HG02852 (cell line): Measurements from ENCODE around the gene CCDC110.
A peak's percentile ranks its signal among the peaks of the same experiment; 100 is the strongest.
"Not testable (repeated sequence)": the region's sequence is repeated elsewhere in the genome, so short reads cannot be mapped to it uniquely, and the experiment has no call there.

ENCODE experiments used
- ATAC-seq: cut with Tn5 transposase; IDR thresholded peaks from one replicate; pipeline ENCODE4 v1.9.1; 2021; ENCODE audit warnings: mild to moderate bottlenecking, moderate library complexity; ENCODE audit not compliant: unreplicated experiment

The CCDC110 gene

DNA sequence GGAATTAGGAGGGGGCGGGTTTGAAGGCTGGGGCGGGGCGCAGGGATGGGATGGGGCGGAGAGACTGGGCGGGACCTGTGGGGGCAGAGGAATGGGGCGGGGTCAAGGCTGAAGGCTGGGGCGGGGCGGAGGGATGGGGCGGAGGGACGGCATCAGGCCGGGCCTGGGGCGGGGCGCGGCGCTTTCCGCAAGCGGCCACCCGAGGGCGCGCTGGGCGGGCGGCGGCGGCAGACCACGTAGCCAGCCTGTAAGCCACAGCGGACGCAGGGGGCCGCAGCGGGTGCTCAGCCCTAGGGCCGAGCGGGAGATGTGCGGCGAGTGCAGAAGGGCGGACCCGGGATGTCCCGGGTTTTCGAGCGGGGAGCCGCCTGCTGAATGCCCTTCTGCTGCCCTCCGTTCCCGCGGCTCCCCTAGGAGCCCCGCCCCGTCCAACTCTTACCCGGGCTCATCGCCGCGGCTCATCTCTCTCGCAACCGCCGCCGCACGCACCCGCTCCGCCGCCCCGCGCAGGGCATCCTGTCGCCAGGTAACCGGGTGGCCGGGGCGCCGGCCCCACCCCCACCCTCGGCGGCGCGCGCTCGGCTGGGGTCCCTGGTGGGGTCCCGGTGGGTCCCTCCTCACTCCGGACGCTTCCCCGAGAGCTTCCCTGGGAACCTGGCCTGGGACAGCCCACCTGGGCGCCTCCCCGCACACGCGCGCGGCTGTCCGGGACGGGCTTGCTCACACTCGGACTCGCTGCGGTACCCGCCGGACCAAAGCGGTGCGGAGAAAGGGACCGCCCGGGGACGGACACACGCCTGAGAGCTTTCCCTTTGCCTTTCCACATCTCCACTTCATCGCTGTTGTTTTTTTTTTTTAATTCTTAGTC, at the start of gene CCDC110:
Gene CCDC110, minus strand, starts transcription at position 499 of the 868 bp plus-strand sequence. Its CDS starts 50 bp downstream, at position 449.
- ATAC-seq = peak; percentile 91

DNA sequence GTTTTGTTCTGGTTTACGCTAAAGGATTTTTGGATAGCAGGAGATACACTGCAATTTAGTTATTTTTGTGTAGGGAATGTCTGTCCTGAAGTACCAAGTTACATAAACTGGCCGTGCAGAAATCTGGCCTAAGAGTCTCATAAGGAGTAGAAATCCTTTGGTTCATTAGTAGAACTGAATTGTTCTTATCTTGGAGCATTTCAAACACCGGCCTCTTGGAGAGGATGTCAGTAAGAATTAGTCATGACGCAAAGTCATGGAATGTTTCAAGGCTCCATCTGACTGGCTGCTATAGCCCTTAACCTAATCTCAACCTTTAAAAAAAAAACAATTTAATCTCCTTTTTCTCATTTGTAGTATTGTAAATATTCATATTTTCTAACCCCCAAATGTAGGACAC, 48.6 kb upstream of the CCDC110 start:
- no peak for ATAC-seq

DNA sequence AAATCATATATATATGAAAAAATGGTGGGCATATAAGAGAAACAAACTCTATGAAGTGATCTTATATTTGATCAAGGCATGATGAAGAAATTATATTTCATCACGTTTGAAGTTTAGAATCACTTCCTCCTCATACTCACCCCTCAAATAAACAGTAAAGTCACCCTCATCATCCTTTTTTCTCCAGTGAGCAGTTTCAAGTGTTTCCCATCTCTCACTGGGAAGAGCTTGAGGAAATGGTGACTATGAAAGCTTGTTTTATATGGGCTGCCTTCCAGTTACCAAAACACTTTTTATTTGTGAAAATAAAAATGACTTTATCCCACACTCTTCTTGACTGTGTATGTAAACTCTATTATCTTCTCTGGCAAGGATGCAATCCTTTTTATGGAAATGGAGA, 47.0 kb upstream of the CCDC110 start:
- ATAC-seq = no peak

DNA sequence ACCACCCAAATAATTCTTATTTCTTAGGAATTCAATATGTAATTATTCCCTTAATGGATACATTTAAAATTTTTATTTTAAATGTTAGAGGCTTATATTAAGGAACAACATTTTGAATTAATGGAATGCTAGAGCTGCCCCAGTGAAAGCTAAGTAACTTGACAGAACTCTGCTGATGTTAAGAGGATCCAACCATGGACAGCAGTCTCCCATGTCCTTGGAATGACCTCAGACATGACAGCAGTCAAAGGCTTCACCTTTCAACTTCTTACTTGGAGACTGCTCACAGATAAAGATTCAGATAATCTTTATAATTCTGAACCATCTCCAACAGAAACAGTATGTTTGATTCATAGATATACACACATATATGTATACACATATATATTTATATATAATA, 46.5 kb upstream of the CCDC110 start:
- no peak for ATAC-seq

DNA sequence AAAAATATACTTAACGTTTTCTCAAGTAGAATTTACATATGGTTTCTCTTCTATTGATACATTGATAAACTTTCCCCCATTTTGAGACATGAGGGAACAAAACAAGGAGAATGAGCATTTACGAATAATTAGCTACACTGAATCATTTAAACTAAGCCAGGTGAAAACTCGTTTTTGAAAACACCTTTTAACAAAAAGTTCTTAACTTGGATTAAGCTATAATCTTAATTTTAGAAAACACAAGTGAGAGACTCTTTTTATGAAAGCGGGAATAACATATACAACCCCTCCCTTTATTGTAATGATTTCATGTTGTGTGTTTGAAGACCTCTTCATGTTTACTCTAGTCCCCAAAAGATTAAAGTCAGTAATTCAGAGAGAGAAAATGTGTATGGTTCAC, 43.7 kb upstream of the CCDC110 start:
- ATAC-seq = no peak

DNA sequence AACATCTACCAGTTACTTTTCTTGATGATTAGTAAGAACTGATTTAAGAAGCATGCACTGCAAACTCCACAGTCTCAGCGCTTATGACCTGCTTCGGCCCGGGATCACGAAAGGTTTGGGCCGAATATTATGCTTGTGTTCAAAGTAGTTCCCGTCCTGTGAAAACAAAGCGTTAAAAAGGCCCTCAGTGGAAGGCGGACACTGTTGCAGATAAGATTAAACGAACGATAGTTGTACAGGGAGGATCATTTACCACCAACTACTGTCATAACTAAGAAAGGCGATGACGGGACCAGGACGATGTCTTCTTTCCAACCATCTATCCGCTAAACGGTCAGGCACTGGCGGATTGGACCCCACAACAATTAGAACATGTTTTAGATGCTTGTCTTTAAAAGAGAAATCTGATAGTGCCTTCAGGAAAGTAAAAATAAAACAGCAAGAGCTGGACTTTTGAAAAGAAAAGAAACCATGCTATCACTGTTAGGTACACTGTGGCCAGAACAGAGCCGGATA, 42.7 kb upstream of the CCDC110 start:
- no peak for ATAC-seq

DNA sequence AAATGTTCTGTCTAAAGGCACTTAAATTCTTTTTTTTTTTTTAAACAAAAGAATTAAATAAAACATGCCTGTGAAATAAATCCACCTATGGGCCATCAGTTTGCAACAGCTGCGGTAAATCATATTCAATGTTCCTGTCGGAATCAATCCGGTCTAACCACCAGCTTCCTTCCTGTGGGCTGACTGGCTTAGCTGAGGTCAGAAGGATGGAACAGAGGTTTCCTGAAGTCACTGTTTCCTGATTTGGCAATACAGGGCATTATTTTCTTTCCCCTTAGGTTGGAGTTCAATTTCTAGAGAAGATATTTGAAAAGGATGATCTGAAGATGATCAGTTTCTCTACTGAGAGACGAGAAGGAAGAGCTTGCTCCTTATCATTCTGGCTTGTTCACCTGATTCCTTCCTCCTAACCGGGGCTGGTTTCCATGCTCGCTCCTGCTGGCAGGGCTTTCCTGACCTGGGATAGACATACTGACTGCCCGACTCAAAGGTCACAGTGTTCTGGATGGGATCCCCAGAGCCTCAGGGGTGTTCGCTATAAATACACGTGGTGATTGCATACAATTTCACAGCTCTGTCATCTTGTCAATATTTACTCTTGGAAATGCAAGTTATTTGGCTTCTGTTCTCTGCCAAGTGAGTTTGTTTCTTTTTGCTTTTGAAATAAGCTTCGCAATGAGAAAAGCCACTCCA, 42.1 kb upstream of the CCDC110 start:
- no peak for ATAC-seq

DNA sequence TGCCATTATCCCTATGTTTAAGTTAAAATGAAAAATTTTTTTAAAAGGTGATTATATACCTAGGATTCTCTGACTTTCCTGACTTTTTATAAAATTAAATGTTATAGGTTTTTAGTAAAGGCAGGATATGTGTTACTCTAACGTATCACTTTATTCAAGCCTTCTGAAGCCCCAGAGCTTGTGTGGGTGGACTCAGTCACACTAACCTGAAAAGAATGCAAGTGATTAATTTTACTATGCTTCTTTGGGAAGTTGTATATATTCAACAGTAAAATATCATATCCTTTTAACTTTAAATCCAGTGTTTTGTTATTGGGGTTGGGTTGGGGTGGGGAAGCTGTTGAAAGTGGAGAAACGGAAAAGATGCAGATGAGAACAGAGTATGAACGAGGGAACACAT, 41.0 kb upstream of the CCDC110 start:
- ATAC-seq = no peak

DNA sequence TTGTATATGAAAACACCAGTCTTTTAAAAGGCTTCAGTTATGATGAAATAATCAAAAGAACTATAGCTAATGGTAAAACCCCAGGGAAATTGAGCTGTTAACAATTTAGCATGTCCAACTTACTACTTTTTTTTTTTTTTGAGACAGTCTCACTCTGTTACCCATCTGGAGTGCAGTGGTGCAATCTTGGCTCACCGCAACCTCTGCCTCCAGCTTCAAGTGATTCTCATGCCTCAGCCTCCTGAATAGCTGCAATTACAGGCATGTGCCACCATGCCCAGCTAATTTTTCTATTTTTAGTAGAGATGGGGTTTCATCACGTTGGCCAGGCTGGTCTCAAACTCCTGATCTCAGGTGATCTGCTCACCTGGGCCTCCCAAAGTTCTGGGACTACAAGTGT, 39.7 kb upstream of the CCDC110 start:
- not testable (repeated sequence) for ATAC-seq

DNA sequence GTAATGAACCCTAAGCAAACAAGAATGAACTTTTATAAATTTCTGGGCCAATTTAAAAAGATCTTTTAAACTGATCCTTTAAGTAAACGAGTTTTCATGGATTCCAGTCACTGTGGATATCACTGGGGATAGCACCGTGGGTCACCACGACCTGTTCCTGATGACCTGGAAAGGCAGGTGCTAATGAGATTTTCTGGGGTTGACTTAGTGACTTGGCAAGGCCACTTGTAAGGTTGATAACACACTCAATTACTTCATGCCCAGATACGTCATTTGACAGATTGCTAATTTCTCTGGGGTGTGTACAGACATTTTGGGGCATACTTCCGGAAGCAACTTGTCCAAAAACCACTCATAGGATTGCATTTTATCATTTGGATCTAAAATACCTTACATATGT, 39.3 kb upstream of the CCDC110 start:
- ATAC-seq = no peak

DNA sequence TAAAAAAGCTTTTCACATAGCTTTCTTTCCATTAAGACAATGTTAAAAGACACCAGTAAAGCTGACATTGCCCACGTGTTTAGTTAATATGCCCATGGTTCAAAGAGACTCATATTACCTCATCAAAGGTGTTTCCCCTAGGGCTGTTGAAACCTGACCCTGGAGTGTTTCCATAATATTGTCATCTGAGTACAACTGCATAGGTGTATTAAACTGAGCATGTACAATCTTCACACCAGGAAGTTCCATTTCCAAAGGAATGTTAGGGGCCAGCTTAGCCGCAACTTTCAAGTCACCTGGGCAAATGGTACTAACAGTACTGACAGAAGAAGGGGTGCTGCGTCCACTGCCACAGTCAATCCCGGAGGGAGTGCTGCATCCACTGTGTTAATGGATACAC, 36.6 kb upstream of the CCDC110 start:
- ATAC-seq = no peak

DNA sequence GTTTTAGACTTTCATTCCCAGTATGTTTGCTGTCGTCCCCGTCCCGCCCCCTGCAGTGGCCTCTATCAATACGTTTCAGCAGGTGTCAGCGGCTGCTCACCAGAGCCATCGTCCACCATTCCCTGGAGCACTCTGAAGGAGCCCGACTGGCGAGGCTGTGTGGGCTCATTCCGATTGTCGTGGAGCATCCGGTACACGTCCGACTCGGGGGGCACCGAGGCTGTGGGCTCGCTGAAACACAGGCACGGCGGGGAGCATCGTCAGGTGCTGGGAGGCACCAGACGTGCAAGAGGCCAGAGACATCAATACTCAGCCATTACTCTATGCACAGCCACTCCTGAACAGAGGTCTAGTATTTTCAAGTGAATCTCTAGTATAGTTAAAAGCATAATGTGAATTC, 34.9 kb upstream of the CCDC110 start:
- no peak for ATAC-seq

DNA sequence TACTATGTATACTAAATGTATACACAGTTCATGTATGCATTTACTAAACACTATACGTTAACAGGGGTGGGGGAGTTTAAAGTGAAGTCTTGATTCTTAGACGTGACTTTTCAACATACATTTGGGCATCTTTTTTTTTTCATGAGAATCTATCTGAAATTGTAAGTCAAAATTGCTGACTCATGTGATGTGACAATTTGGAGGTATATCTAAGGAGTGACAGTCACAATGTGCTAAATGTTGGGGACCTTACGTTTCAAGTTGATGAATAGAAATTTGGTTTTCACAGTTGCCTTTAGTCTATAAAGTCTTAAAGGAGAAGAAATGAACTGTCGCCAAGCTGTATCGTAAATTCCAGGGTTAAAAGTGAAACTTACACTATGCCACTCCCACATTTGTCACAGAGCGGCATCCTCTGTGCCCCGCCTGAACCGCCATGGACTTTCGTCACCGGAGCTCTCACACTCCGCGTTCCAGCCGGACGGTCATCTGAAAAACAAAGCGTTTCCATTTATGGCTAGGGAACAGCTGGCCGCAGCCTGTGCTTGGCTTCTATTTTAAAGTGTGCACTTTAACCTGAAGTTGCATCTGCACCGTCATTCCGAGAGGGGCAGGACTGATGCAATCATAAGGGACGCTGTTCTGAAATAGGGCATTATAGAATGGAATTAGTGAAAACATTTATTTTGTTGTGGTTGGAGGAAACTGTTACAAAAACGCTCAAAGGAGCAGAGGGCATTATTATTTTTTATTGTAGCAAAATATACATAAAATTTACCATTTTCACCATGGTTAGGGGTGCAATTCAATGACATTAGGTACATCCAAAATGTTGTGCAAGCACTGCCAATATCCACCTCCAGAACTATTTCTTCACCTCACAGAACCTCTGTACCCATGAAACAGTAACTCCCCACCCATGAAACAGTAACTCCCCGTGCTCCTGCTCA, 32.8 kb upstream of the CCDC110 start:
- ATAC-seq = no peak

DNA sequence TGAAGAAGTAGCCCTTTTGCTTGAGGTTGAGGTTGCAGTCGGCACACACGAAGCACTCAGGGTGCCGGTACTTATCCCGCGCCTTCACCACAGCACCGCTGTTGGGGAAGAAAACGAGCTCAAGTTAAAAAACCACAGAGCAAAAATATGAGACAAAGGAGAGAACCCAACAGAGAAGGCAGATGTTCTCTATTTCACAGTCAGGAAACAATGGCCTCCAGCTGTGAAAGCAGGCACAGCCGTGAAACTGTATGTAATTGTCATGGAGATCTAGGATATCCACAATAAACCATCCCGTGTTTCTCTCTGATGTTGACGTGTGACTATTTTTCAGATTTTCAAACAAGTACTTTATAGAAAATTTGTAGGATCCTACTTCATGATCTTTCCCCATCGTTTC, 30.9 kb upstream of the CCDC110 start:
- ATAC-seq = no peak

DNA sequence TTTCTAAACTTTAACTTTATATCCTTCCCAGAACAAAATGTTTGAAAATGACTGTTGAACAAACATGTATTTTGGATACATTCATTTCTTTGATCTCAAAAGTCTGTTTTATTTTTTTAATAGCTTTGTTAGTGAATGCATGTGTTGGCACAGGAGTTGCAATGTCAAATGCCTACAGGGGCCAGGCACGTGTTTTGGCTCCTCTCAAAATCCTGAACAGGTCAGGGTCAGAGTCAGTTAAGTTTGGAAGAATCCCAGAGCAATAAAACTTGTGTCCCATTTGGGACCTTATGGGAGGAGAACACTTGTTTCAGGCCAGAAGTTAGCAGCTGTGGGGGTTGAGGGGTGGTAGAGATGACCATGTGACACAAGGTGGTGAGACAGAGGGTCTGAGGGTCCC, 29.0 kb upstream of the CCDC110 start:
- no peak for ATAC-seq

DNA sequence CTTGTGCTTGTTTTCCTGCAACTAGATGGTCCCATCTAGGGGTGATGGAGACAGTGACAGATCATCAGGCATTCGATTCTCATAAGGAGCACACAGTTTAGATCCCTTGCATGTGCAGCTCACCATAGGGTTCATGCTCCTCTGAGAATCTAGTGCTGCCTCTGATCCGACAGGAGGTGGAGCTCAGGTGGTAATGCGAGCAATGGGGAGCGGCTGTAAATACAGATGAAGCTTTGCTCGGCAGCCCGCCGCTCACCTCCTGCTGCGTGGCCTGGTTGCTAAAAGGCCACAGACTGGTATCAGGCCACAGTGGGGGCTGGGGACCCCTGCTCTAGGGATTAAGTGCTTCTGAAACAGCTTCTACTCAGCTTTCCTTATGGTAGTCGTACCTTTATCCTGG, 28.5 kb upstream of the CCDC110 start:
- ATAC-seq = no peak

DNA sequence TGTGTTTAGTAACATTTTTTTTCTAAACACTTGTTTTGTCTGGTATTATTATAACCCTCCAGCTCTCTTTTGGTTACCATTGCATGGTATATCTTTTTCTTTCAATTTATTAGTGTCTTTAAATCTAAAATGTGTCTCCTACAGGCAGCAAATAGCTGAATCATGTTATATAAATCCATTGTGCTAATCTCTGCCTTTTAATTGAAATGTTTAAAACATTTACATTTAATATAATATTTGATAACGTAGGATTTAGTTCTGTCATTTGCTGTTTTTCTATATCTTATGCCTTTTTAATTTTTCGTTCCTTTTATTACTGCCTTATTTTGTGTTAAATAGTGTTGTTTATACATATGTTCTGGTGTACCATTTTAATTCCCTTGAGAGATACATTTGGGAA, 17.1 kb upstream of the CCDC110 start:
- no peak for ATAC-seq

DNA sequence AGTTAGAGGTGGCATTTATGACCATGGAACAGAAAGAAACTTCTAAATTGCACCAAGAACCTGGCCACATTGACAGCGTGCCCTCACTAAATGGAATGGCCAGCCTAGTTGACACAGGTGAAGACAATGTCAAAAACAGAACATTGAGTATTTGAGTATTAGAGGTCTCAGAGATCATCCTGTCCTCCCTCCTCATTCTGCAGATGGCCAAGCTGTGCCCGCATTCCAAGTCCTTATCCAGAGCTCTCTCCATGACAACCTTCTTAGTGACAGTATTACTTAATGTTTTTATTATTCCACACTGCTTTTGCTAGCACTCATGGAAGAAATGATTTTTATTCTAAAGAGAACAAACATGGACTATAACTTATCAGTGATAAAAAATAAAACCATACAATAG, 9.9 kb upstream of the CCDC110 start:
- ATAC-seq = no peak

DNA sequence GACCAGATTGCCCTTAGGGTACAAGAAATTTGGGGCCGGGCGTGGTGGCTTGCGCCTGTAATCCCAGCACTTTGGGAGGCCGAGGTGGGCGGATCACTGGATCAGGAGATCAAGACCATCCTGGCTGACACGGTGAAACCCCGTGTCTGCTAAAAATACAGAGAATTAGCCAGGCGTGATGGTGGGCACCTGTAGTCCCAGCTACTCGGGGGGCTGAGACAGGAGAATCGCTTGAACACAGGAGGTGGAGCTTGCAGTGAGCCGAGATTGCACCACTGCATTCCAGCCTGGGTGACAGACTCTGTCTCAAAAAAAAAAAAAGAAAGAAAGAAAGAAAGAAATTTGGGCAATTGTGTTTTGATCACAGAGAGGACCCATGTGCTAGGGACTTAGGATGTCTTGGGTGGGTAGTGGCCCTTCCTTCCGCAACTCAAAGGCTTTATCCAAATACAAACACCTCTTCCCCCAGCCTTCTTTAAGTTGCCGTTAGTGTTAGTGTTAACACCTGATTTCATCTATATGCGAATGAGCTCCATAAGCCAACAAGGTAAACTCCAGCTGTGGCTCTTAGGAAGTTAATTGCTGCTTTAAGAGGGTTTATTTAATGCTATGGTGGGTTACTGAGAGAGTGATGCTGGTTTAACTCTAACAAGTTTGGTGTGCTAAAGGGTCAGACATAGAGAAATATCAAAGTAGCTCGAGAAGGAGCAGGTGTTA, 8.6 kb upstream of the CCDC110 start:
- peak; percentile 28 for ATAC-seq

DNA sequence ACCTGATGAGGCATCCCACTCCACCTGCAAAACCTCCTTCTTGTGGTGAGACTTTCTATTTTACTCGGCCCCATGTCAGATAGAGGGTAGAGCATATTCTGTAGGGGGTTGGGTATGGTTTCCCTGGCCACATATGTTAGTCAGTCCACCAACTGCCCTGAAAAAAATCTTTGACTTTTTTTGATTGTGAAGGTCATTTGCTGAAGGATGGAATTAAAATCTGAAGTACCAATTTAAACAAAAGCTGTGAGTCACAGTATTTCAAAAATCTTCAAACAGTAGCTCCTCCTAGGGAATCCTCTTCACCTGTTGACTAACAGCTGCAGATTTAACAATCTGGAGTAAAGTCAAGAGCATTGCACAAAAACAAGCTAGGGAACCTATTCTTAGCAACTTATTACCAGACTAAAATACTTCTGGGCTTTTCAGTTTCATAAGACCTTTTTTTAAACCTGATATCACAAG, 8.0 kb upstream of the CCDC110 start:
- ATAC-seq = peak; percentile 90
